ENCODE measurements around the gene NRN1L.

Gene NRN1L

GRCh38 chr16:67881621-67882161, 3.0 kb upstream of the NRN1L start:
- Histone ChIP-seq H3K27ac (no peak overlapping the region), H3K36me3 (ENCODE audit: control insufficient read depth, insufficient read depth, low read length) (no peaks in the 10 kb centered on the region), H3K4me1 (no peaks in the 10 kb centered on the region), H3K79me2 (no peaks in the 10 kb centered on the region), H3K9me3 (ENCODE audit: control insufficient read depth, low read length) (no peaks in the 10 kb centered on the region), H2AFZ (no peak overlapping the region), H3K27me3 (ENCODE audit: control insufficient read depth, insufficient read depth, low read length) (no peaks in the 10 kb centered on the region), H3K4me2 (ENCODE audit: low read length) (no peak overlapping the region), H3K4me3 (ENCODE audit: low read depth, low read length) (no peak overlapping the region), H3K9ac (no peak overlapping the region)
- TF ChIP-seq, protein P1, sequence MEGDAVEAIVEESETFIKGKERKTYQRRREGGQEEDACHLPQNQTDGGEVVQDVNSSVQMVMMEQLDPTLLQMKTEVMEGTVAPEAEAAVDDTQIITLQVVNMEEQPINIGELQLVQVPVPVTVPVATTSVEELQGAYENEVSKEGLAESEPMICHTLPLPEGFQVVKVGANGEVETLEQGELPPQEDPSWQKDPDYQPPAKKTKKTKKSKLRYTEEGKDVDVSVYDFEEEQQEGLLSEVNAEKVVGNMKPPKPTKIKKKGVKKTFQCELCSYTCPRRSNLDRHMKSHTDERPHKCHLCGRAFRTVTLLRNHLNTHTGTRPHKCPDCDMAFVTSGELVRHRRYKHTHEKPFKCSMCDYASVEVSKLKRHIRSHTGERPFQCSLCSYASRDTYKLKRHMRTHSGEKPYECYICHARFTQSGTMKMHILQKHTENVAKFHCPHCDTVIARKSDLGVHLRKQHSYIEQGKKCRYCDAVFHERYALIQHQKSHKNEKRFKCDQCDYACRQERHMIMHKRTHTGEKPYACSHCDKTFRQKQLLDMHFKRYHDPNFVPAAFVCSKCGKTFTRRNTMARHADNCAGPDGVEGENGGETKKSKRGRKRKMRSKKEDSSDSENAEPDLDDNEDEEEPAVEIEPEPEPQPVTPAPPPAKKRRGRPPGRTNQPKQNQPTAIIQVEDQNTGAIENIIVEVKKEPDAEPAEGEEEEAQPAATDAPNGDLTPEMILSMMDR (IDR thresholded peaks at IDR 0.05), result no peak

DNA sequence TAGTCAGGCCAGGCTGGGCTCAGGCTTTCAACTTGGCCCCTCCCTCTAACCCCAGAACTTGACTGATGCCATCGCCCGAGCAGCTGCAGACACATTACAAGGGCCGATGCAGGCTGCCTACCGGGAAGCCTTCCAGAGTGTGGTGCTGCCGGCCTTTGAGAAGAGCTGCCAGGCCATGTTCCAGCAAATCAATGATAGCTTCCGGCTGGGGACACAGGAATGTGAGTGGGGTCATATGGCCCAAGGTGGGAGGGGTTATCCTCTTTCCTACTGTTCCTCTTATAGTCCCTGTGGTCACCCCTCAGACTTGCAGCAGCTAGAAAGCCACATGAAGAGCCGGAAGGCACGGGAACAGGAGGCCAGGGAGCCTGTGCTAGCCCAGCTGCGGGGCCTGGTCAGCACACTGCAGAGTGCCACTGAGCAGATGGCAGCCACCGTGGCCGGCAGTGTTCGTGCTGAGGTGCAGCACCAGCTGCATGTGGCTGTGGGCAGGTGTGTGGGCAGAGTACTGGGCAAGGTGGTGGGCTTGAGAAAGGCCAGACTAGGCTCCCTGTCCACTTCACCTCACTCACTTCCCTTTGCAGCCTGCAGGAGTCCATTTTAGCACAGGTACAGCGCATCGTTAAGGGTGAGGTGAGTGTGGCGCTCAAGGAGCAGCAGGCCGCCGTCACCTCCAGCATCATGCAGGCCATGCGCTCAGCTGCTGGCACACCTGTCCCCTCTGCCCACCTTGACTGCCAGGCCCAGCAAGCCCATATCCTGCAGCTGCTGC, 2.1 kb upstream of the NRN1L start:
- Histone ChIP-seq H3K4me3 (ENCODE audit: low read depth, low read length) (no peak overlapping the region), H3K4me2 (ENCODE audit: low read length) (no peak overlapping the region), H3K4me1 (no peaks in the 10 kb centered on the region), H3K79me2 (no peaks in the 10 kb centered on the region), H3K36me3 (ENCODE audit: control insufficient read depth, insufficient read depth, low read length) (no peaks in the 10 kb centered on the region), H3K9me3 (ENCODE audit: control insufficient read depth, low read length) (no peaks in the 10 kb centered on the region), H2AFZ (no peak overlapping the region), H3K27me3 (ENCODE audit: control insufficient read depth, insufficient read depth, low read length) (no peaks in the 10 kb centered on the region), H3K9ac (no peak overlapping the region), H3K27ac (no peak overlapping the region)
- TF ChIP-seq, protein P1 (IDR thresholded peaks at IDR 0.05), result no peak

- TF ChIP-seq, protein P1 (IDR thresholded peaks at IDR 0.05), result no peak
- no peak overlapping the region for H3K27ac ChIP-seq
- H3K4me3 ChIP-seq (ENCODE audit: low read depth, low read length), result no peak overlapping the region
These were observed 1.4 kb upstream of the NRN1L start for GRCh38 chr16:67883146-67883871.

GRCh38 chr16:67883872-67884261, 818 bp upstream of the NRN1L start:
- Histone ChIP-seq H3K4me1 (no peaks in the 10 kb centered on the region), H3K27ac (no peak overlapping the region), H3K9ac (no peak overlapping the region)

More at GRCh38 chr16:67883146-67883871, 1.4 kb upstream of the NRN1L start:
- H3K4me2 ChIP-seq (ENCODE audit: low read length), result no peak overlapping the region
- H3K79me2 ChIP-seq, result no peaks in the 10 kb centered on the region
- H3K27me3 ChIP-seq (ENCODE audit: control insufficient read depth, insufficient read depth, low read length), result no peaks in the 10 kb centered on the region
- H3K4me1 ChIP-seq, result no peaks in the 10 kb centered on the region
- H3K36me3 ChIP-seq (ENCODE audit: control insufficient read depth, insufficient read depth, low read length), result no peaks in the 10 kb centered on the region
- H3K9ac ChIP-seq, result no peak overlapping the region
- no peaks in the 10 kb centered on the region for H3K9me3 ChIP-seq (ENCODE audit: control insufficient read depth, low read length)
- H2AFZ ChIP-seq, result no peak overlapping the region

More at GRCh38 chr16:67883872-67884261, 818 bp upstream of the NRN1L start:
- no peaks in the 10 kb centered on the region for H3K36me3 ChIP-seq (ENCODE audit: control insufficient read depth, insufficient read depth, low read length)
- no peak overlapping the region for H3K4me2 ChIP-seq (ENCODE audit: low read length)
- no peaks in the 10 kb centered on the region for H3K79me2 ChIP-seq
- TF ChIP-seq, protein P1 (IDR thresholded peaks at IDR 0.05), result peak; percentile 94
- H3K27me3 ChIP-seq (ENCODE audit: control insufficient read depth, insufficient read depth, low read length), result no peaks in the 10 kb centered on the region
- H2AFZ ChIP-seq, result no peak overlapping the region
- H3K9me3 ChIP-seq (ENCODE audit: control insufficient read depth, low read length), result no peaks in the 10 kb centered on the region
- no peak overlapping the region for H3K4me3 ChIP-seq (ENCODE audit: low read depth, low read length)

Measured in parathyroid adenoma (tissue), 2 donors.